SHP77 treated with DMSO at 0.1 percent for 48 hours (cell line): ENCODE measurements around the gene GULP1.
A peak's percentile ranks its signal among the peaks of the same experiment; 100 is the strongest.
"Not testable (repeated sequence)": the region's sequence is repeated elsewhere in the genome, so short reads cannot be mapped to it uniquely, and the experiment has no call there.

Experiments
- DNase-seq: peaks from one replicate; lab custom pipeline; 2025; lab: John Stamatoyannopoulos, UW

GULP1 gene

DNA sequence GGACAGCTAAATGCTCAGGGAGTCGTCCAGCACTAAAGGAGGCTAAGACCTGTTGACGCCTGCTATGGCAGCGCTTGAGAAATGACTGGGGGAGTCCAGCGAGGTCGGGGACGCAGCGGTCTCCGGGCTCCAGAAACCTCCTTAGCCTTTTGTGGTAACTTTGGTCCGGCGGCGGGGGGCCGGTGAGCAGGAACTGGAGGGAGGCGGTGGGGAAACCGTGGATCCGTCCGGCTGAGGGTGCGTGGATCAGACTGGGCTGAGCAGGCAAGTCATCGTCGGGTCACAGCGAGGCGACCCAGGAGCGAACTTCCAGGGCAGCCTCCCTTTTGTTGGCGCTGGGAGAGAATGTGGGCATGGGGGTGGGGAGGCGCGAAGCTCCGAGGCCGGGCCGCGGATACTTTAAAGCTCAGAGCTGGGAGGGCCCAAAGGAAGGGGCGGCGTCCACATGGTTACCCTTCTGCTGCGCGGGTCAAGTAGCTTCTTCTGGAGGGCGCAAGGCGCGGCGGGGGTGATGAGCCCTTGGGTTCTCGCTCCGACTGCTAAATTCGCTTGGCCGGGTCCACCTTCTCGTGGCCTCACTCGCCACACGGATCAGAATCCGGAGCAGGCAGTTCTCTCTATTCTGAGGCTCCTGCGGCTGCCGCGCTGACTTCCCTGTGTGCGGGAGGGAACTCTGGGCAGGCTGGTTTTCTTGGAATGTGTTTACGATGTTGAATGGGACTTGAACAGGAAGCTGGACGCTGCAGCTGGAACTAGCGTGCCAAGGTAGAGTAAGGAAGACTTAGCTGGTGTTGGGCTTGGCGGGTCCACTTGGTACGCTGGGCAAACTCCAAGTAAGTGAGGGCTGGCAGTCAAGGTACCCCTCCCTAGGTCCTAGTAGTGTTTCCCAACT is 920 bp downstream of the GULP1 start:
- peak; percentile 92 for DNase-seq

DNA sequence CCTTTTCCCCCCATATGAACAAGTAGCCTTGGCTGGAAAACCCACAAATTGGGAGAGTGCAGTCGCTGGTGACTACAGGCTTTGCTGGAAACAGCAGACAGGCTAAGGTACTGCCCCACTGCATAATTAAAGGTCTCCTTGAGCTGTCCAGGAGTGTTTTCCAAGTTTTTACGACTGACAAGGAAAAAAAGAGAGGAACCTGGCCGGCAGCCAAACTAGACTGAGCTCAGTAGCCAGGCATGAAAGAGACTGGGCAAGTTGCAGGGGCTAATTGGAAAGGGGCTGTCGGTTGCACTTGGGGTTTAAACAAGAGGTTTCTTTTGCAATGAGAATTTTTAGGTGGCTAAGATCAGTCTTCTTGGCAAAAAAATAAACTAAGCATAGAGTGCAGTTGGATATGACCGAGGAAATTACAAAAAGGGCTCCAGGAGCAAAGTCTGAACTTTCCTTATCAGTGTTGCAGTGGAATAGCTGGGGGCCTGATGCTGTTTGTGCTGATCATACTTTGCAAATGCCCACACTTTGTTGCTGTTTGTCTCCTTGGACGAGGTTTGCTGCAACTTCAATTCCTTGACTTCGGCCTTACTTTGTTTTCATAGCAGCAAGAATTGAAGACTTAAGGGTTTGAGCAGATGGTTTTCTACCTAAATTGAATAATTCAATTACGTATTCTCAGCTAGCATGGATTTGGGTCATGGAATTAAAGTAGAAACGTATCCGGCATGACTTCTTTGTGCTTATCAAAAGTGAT is 2.1 kb downstream of the GULP1 start:
- DNase-seq, result peak; percentile 85

GRCh38 chr2:188294352-188294926 is 2.8 kb downstream of the GULP1 start:
- no peak for DNase-seq

DNA sequence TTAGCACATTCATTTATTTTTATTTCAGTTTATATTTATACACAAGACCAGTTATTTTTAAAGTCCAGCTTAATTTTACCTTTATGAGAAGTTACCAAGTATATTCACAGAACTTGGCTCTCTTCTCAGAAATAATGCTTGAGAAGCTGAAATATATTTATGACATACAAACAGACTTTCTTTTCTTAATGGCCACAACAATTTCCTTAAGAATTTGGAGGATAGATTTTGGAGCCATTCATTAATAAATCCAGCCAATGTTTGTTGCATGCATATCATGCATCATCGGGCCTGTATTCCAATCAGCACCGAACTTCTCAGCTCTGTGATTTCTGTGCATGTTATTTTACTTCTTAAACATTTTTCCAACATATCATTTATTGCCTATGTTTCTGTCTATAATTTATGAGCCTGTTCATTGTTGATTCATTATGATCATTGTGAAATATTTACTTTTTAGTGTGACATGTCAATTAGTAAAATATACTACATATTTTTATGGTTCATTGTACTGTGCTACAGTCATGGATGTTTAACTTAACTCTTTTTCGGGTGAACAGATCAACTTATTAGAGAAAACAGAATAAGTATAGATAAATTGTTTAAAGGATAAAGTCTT is 3.5 kb downstream of the GULP1 start:
- DNase-seq, result peak; percentile 41

GRCh38 chr2:188297978-188298377 is 6.3 kb downstream of the GULP1 start:
- no peak for DNase-seq

- not testable (repeated sequence) for DNase-seq
Measured at GRCh38 chr2:188298937-188299371, 7.3 kb downstream of the GULP1 start.

DNA sequence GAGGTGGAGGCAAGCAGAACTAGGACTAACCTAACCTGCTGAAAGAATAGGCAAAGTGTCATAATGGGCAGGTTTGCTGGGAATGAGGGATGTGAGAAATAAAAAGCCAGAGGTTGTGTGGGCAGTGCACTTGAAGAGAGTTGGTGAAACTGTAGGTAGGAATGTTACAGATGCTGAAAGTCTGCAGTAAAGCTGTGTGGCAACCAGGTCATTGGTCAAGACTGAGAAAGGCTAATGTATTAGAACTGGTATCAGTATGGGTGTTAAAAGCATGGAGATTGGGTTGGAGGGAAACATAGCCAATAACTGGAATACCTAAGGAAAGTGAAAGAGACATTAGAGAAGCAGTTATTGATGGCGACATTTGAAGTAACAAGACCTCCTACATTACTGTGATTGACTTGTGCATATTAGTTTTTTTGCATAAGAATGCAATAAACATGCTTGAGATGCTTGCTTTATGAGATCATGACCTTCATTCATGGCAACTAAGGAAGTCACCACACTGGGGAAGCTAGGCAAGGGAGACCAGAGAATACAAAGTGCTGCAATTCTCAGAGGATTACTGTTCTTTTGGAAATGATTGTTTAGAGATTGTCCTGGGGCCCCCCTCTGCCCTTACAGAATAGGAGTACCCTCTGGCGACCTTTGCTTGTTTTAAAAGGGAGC is 11.8 kb downstream of the GULP1 start:
- DNase-seq, result no peak

GRCh38 chr2:188305271-188305670 is 13.6 kb downstream of the GULP1 start:
- DNase-seq, result no peak

DNA sequence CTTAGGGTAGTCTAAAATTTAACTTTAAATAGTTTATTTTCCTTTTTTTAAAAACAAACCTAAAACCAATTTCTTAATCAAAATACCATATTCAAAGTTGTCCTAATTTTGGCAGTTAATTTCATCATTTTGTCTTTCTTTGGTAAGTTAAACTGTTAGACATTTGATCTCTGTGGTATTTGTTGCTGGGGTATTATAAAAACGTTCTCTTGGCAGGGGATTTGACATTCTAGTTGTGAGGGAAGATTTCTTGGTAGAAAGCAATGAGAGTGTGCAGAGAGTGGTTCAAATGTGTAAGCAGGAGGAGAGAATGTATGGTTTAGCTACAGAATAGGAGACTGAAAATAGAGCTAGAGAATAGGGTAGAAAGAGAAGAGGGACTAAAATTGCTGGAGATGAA is 14.6 kb downstream of the GULP1 start:
- no peak for DNase-seq

DNA sequence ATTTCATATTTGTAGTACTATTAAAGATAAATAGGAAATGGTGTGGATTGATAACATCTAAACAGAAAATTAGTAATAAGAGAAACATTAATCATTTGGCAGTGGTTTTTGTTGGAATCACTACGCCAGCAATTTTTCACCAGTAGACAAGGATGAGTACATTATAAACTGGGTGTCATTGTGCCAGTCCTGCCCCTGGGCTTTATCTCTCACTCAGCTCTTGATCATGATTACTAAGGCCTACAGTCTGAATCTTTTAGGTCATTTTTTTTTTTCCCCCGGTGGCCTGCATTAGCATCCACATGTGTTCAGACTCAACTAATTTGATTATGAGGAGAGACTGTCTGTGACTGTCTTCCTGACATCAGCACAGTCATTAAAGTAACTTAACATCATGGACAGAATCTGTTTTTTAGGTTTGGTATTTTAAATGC is 16.2 kb downstream of the GULP1 start:
- no peak for DNase-seq

- no peak for DNase-seq
Measured at GRCh38 chr2:188308483-188308882, 16.8 kb downstream of the GULP1 start.

- DNase-seq, result no peak
Measured at GRCh38 chr2:188309364-188309763, 17.7 kb downstream of the GULP1 start.

- no peak for DNase-seq
Measured at GRCh38 chr2:188314314-188315054, 22.8 kb downstream of the GULP1 start.

GRCh38 chr2:188315750-188316149 is 24.1 kb downstream of the GULP1 start:
- no peak for DNase-seq

GRCh38 chr2:188316342-188316741 is 24.7 kb downstream of the GULP1 start:
- DNase-seq, result no peak

- DNase-seq, result no peak
Measured at GRCh38 chr2:188316791-188317423, 25.2 kb downstream of the GULP1 start.

DNA sequence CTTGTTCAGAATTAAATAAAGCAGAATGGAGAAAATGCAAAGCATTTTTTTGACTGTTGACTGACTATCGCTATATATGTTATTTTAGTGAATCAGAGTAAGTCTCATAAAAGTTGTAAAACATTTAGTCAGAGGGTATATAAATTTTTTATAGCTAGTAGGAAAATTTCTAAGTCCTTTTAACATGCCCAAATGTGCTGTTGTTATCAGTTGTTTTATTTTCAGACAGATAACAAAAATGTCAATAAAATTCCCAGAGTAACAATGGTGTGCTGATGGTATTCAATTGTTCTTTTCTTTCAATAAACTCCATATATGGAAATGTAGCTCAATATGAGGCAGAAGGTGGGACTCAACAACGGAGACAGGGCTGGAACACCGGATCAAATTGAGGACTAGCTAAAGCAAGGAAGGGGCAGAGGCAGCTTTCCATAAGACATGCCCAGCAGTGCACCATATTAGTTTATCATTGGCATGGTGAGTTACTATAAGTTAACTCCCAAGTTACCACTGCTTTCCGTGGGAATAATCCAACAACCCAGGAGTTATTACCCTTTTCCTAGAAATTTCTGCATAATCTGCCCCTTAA is 26.6 kb downstream of the GULP1 start:
- DNase-seq, result no peak

GRCh38 chr2:188319838-188320237 is 28.2 kb downstream of the GULP1 start:
- DNase-seq, result no peak

- DNase-seq, result no peak
Measured at GRCh38 chr2:188320861-188321260, 29.2 kb downstream of the GULP1 start.
